SW 1271 (cell line): ENCODE measurements around the gene PSMA8.
A peak's percentile ranks its signal among the peaks of the same experiment; 100 is the strongest.
"Not testable (repeated sequence)": the region's sequence is repeated elsewhere in the genome, so short reads cannot be mapped to it uniquely, and the experiment has no call there.

Experiments used
- DNase-seq, 2 experiments: peaks; one replicate each; lab custom pipeline; 2025; lab: John Stamatoyannopoulos, UW

The PSMA8 gene

DNA sequence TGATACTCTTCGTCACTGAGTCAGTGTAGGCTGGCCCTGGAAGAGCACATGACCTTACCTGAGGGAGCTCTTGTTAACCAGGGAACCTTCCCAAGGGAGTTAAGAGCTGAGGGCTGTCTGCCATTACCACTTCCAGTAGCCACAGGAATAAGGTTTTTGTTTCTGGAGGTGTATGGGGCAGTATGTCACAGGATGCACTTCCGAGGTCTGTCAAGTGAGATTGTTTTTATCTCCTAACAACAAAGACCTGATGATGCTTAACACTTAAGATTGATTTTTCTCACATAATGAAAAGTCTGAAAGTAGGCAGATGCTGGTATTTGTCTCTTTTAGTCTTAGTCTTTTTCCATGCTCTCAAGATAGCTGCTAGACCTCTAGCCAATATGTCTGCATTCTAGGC lies 41.8 kb downstream of the PSMA8 start:
- DNase-seq: no peak

DNA sequence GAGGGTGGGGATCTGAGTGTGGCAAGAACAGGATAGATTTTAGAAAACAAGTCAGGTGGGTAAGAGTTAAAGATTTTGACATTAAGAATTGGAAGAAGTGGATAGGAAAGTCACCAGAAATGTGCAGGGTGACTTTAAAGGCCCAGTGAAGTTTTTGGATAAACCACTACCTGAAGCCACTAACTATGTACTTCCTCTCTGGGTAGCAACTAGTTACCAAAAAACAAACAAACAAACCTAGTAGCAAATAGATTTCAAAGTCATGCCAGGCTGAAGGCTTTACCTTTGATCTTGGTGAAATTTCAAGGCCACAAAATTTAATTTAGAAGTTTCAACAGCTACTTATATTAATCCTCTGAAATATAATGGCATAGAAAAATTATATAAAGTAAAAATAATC lies 42.5 kb downstream of the PSMA8 start:
- DNase-seq: no peak

DNA sequence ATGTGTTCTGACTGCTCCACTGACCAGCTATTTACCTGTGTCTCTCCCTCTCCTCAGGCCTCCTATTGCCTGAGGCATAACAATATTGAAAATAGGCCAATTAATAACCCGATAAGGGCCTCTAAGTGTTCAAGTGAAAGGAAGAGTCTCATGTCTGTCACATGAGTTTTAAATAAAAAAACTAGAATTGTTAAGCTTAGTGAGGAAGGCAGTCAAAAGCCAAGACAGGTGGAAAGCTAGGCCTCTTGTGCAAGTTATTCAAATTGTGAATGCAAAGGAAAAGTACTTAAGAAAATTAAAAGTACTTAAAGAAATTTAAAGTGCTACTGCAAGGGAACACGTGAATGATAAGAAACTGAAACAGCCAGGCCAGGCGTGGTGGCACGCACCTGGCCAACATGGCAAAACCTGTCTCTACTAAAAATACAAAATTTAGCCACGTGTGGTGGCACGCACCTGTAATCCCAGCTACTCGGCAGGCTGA lies 47.7 kb downstream of the PSMA8 start:
- no peak for DNase-seq

DNA sequence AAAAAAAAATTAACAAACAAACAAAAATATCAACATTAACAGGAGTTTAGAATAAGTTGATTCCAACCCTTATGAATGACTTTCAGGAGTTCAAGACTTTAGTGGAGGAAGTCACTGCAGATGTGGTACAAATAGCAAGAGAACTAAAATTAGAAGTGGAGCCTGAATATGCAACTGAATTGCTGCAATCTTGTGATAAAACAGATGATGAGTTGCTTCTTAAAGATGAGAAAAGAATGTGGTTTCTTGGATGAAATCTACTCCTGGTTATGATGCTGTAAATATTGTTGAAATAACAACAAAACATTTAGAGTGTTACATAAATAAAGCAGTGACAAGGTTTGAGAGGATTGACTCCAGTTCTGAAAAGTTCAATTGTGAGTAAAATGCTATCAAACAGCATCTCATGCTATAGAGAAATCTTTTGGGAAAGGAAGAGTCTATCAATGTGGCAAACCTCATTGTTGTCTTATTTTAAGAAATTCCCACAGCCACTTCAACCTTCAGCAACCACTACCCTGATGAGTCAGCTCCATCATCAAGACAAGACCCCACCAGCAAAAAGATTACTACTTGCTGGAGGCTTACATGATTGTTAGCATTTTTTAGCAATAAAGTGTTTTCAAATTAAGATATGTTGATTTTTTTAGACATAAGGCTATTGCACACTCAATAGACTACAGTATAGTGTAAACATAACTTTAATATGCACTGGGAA lies 49.9 kb downstream of the PSMA8 start:
- DNase-seq: no peak

DNA sequence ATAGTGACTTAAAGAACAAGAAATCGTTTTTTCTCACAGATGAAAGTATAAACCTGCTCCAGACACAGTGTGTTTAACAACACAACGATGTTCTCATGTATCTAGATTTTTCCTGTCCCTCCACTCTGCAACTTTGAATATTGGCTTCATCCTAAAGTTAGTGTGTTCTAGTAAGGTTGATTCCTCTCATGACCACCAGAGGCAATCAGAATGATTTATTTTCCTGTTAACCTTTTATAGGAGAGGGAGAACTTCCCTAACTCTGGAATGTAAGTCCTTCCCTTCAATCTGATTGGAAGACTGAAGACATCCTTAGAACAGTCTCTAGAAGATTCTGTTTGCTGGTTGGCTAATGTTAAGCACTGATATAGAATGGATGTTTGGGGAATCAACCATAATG lies 51.6 kb downstream of the PSMA8 start:
- peak in 1 of 2 experiments; percentile 31 for DNase-seq

DNA sequence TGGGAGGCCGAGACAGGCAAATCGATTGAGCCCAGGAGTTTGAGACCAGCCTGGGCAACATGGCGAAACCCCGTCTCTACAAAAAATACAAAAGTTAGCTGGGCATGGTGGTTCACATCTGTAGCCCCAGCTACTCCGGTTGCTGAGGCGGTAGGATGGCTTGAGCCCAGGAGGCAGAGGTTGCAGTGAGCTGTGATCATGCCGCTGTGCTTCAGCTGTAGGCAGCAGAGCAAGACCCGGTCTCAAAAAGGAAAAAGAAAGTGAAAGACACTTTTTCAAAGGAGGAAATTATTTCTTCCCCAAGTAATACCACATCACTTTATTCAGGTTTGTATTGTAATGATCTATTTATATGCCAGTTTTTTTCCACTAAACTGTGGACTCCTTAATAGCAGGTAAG lies 56.8 kb downstream of the PSMA8 start:
- no peak for DNase-seq

DNA sequence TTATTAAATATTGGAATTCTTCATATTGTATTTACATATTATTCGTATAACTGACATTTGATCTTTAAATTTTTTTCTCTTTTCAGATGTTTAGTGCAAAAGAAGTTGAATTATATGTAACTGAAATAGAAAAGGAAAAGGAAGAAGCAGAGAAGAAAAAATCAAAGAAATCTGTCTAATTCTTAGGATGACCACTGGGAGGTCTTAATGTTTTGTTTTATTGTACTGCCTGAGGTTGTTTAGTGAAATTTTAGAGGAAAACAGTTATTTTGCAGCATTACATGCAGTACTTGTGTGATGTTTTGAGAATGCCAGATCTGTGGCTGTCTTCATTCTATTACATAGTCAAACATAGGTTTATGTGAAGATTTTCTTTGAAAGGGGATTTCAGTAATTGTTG lies 58.6 kb downstream of the PSMA8 start:
- DNase-seq: no peak

DNA sequence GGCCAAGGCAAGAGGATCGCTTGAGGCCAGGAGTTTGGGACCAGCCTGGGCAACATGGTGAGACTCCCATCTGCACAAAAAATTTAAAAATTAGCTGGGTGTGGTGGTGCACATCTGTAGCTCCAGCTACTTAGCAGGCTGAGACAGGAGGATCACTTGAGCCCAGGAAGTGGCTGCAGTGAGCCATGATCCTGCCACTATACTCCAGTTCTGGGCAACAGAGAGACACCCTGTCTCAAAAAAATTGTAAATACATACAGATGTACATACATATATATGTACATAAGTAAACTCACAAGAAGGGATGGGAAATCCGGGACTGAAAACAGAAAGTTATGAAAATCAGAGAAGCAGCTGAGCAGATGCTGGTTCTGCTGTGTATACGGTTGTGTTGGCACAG lies 62.9 kb downstream of the PSMA8 start:
- no peak for DNase-seq

DNA sequence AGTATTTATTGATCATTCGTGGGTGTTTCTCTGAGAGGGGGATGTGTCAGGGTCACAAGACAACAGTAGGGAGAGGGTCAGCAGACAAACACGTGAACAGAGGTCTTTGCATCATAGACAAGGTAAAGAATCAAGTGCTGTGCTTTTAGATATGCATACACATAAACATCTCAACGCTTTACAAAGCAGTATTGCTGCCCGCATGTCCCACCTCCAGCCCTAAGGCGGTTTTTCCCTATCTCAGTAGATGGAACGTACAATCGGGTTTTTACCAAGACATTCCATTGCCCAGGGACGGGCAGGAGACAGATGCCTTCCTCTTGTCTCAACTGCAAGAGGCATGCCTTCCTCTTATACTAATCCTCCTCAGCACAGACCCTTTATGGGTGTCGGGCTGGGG lies 68.3 kb downstream of the PSMA8 start:
- DNase-seq: not testable (repeated sequence)

DNA sequence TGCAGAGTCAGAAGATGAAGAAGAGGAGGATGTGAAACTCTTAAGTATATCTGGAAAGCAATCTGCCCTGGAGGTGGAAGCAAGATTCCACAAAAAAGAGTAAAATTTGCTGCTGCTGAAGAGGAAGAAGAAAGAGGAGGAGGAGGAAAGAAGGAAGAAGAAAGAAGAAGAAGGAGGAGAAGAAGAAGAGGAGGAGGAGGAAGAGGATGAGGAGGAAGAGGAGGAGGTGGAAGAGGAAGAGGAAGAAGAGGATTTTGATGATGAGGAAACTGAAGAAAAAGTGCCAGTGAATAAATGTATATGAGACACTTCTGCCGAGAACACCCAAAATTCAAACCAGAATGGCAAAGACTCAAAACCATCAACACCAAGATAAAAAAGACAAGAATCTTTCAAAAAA lies 71.6 kb downstream of the PSMA8 start:
- no peak for DNase-seq

DNA sequence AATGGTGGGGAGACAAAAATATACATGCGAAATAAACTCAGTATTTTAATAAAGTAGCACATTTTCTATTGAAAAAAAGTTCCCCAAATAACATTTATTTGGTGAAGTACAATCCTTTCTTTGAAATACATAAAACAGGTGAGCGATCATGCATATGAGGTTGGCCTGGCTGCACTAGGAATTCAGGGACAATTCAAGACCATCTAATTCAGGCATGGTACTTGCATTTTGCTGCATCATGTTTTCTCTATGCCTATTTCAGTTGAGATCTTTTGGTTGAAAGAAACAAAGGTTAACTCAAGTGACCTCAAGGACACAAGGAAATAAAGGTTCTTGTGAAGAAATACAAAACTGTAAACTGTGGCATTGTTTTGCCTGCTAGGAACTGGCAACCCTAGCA lies 72.8 kb downstream of the PSMA8 start:
- no peak for DNase-seq

DNA sequence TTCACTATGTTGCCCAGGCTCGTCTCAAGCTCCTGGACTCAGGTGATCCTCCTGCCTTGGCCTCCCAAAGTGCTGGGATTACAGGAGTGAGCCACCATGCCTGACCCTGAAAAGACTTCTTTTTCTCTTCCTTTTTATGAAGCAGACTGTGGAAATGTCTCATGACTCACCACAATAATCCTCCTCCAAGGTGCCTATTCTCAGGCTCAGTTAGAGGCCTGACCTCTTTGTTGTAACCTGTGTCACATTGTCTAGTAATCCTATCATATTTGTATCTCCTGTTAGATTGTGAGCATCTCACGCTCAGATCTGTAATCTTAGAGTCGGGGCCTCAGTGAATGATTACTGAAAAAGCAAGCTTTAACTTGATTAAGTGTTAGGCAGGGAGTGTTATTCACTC lies 74.3 kb downstream of the PSMA8 start:
- DNase-seq: no peak

DNA sequence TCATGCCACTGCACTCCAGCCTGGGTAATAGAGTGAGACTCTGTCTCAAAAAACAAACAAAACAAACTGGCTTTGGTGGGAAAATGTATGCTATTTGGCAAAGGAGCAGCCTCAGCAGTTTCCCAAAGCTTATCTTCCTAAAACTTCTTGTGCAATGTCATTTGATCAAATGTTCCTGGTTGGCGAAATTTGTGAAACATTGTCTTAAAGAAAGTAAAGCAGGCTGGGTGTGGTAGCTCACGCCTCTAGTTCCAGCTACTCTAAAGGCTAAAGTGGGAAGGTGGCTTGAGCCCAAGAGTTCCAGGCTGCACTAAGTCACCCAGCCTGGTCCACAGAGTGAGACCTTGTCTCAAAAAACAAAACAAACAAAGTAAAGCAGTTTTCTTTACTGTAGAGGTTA lies 75.3 kb downstream of the PSMA8 start:
- no peak for DNase-seq

DNA sequence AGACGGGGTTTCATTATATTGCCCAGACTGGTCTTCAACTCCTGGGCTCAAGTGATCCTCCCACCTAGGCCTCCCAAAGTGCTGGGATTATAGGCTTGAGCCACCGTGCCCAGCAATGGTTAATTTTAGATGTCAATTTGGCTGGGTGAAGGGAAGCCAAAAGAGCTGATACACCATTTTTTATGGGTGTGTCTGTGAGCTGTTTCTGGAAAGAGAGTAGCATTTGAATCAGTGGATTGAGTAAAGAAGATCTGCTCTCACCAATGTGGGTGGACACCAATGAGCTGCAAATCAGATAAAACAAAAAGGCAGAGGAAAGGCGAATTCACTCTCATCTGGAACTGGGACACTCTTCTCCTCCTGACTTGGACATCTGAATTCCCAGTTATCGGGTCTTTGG lies 76.5 kb downstream of the PSMA8 start:
- DNase-seq: no peak

DNA sequence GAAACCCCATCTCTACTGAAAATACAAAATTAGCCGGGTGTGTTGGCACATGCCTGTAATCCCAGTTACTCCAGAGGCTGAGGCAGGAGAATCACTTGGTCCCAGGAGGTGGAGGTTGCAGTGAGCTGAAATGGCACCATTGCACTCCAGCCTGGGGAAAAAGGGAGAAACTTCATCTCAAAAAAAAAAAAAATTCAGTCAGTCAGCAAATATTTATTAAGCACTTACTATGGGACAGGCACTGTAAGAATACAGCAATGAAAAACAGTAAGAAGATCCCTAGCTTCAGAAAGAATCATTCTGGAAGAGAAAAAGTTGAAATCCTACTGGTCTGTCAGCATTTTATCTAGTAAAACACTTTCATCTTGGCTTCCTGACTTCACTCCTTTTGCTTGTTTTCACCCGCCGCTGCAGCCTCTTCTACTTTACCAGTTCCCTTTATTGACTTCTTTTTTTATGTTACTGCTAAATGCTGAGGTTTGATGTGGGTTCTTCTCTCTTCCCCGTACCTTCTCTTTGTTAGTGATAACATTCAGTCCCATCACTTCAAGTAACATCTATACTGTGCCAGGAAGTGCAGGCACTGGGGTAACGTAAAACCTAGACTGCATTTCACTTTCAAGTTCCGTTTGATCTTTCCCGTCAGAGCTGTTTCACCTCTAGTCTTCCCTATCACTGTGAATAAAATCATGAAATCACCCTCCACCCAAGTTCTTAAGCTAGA lies 81.7 kb downstream of the PSMA8 start:
- DNase-seq: no peak

DNA sequence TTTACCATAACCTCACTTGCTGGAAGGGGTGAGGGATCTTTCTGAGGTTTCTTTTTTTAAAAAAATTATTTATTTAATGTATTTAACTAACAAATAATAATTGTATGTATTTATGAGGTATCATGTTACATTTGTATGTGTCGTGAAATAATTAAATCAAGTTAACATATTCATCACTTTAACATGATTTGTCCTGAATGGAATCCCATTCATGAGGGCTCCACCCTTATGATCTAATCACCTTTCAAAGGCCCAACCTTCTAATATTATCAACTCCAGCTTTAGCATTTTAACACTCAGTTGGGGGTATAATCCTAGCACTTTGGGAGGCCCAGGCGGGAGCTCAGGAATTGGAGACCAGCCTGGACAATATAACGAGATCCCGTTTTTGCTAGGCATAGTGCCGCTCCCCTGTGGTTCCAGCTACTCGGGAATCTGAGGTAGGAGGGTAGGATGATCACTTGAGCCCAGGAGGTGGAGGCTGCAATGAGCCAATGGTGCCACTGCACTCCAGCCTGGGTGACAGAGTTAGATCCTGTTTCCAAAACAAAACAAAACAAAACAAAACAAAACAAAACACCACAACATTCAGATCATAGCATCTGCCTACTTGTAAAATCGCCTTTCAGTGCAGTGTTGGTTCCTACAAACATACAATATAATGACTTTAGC lies 91.5 kb downstream of the PSMA8 start:
- DNase-seq: peak in 1 of 2 experiments; percentile 11

DNA sequence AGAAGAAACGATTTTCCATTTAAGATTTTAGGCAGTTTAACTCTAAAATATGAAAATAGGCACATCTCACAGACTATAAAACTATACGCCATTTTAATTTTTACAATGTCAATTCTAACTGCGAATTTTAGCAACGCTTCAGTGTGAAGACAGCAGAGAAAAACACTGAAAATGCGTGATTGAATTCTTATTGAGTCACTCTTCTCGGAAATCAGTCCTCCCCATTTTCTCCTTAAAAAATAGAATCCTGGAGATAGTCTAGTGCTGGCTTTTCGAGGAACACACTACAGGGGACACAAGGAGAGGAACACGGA lies 92.2 kb downstream of the PSMA8 start:
- DNase-seq: no peak

DNA sequence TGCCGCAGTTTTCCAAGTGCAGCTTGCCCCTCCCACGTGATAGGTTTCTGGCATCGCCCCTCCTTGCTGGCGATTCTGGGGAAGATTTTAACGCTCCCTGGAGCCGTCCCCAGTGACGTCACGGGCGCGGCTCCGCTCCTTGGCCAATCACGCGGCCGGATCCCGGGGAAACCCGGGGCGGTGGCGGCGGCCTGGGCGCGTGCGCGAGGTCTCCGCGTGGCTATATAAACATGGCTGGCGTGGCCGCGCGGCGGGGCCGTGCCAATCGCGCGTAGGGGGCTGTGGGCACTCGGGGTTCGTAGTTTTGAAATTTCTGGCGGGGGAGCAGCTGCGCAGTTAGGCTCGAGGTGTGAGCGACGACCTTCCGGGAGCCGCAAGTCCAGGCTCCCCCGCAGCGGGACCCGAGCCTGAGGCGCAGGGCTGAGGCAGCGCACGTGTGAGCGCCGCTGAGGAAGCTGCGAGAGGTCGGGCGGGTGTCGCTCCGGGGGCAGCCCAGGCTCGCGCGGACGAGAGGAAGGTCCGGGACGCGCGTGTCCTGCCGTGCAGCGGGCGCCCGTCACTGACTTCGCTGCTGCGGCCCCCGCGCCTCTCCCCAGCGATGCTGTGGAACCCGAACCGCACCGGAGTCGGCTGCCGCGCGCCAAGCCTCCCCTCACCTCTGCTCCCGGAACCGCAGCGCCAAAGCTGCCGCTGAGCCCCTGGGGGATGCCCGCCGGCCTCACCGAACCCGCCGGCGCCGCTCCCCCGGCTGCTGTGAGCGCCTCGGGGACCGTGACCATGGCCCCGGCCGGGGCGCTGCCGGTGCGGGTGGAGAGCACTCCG lies 92.8 kb downstream of the PSMA8 start, which contains the start of gene TAF4B:
Gene TAF4B, plus strand, starts transcription at position 217 of the 822 bp plus-strand sequence. Its CDS starts 489 bp downstream, at position 706.
- peak; percentile 78 to 92 for DNase-seq

DNA sequence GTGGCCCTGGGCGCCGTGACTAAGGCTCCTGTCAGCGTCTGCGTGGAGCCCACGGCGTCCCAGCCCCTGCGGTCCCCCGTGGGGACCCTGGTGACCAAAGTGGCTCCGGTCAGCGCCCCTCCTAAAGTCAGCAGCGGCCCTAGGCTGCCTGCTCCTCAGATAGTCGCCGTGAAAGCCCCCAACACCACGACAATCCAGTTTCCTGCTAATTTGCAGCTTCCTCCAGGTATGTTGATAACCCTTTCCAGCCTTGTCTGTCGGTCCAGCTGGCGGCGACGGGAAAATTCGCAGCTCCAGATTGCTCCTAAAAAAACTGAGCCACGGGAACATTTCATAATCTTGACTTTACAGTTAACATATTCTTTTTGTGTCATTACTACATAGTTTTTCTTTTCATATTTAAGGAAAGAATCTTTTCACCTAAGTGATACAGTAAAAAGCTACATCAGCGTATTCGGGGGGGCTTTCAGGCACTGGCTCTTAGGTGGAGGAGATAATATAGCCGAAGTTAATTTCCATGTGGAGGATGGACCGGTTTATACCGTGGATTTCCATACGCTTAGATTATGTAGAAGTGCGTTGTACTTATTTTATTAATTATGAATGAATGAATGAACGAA lies 93.5 kb downstream of the PSMA8 start:
- DNase-seq: peak in 1 of 2 experiments; percentile 2

DNA sequence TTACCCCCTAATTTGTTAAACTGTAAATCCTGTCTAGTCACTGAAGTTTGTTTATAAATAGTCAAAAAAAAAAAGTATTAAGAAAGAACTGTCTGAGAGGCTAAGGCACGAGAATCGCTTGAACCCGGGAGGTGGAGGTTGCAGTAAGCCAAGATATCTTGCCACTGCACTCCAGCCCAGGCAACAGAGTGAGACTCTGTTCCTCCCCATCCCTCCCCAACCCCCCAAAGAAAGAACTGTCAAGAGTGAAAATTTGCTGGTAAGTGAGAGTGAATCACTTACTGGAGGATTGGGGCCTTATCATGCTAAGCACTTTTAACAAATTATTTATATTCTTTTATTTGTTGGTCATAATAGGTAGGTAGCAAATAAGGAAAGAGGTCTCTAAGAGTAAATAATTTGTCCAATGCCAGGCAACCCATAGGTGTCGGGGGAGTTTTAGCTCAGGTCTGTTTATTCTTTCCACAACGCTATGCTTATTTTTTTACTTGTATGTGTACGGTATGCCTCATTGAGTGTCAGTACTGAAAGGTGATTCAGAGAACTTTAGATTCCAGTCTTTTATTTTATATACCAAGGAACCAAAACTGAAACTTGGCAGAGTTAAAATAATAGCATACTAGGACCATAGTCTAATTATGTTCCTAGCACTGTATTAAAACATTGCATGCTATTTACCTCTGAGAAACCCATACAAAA lies 95.0 kb downstream of the PSMA8 start:
- no peak for DNase-seq

DNA sequence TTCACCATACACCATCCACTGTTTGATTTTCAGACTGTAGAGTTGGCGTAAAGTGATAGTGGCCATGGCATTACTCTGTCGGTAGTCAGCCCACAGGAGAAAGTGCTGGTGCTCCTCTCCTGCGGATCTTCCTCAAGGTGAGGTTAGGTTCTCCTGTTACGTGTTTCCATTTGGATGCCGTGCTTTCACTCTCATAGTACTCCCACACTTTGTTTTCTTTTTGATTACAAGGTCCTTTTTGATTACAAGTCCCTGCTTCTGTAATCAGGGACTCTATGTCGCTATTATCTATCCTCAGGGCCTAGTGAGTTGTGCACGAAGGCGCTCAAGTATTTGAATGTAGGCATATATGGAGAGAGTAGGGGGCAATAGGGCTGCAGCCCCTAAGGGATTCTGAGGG lies 96.8 kb downstream of the PSMA8 start:
- no peak for DNase-seq
